RPMI7951 (cell line): ENCODE results near the gene PTPRF. TPM values are rescaled to one million over a fixed set of nuclear protein-coding genes. Genes with fewer than 3 reads are reported as not detected.

ENCODE experiments used
- DNase-seq: peaks from one replicate; pipeline ENCODE4 v3.0.0-alpha.2; 2012; ENCODE audit warnings: low read depth
- total RNA-seq: library from RNA; depleted of rRNA; stranded (reverse); fragments of >200 nt; shearing (Covaris generic); gene quantifications from 2 replicates; pipeline ENCODE4 v1.2.3, GENCODE V29; 2014; rRNA removed

The PTPRF gene
- total RNA-seq, 1 experiment from 2014 or later = 34.5 TPM

GRCh38 chr1:43664369-43664768 is 133.7 kb downstream of the PTPRF start:
- DNase-seq = no peak

GRCh38 chr1:43666608-43667007 is 135.9 kb downstream of the PTPRF start:
- peak; percentile 50 for DNase-seq

GRCh38 chr1:43668956-43669355 is 138.3 kb downstream of the PTPRF start:
- DNase-seq = peak; percentile 31

GRCh38 chr1:43669878-43670277 is 139.2 kb downstream of the PTPRF start:
- DNase-seq = no peak

- no peak for DNase-seq
These were observed 140.5 kb downstream of the PTPRF start for GRCh38 chr1:43671193-43671592.

GRCh38 chr1:43671626-43672330 is 141.1 kb downstream of the PTPRF start:
- peak; percentile 46 for DNase-seq

- no peak for DNase-seq
These were observed 142.6 kb downstream of the PTPRF start for GRCh38 chr1:43673261-43673660.

Other genes starting within 250 kb of the PTPRF start
- gene C1orf210, start 245.3 kb upstream of the PTPRF start, total RNA-seq = not detected in 2 replicates
- gene TIE1, start 229.9 kb upstream of the PTPRF start, total RNA-seq = 0.68 and 0.84 TPM in 2 replicates
- not detected in 2 replicates for gene MPL, start 193.1 kb upstream of the PTPRF start, total RNA-seq
- 410 and 459 TPM in 2 replicates for gene CDC20, start 171.9 kb upstream of the PTPRF start, total RNA-seq
- 105 and 147 TPM in 2 replicates for gene ELOVL1, start 162.9 kb upstream of the PTPRF start, total RNA-seq
- 79.4 and 81.3 TPM in 2 replicates for gene MED8, start 141.1 kb upstream of the PTPRF start, total RNA-seq
- 10.9 and 12.5 TPM in 2 replicates for gene SZT2, start 141.0 kb upstream of the PTPRF start, total RNA-seq
- 115 and 132 TPM in 2 replicates for gene HYI, start 77.0 kb upstream of the PTPRF start, total RNA-seq
- gene KDM4A, start 119.3 kb downstream of the PTPRF start, total RNA-seq = 22.0 and 29.6 TPM in 2 replicates
- gene ST3GAL3, start 176.7 kb downstream of the PTPRF start, total RNA-seq = 14.7 and 15.6 TPM in 2 replicates